GM19035 (cell line): Measurements from ENCODE around the gene ANKRD13C.
A peak's percentile ranks its signal among the peaks of the same experiment; 100 is the strongest.

Experiments
- ATAC-seq: cut with Tn5 transposase; IDR thresholded peaks from one replicate; pipeline ENCODE4 v1.9.1; 2021; ENCODE audit not compliant: unreplicated experiment

The ANKRD13C gene

DNA sequence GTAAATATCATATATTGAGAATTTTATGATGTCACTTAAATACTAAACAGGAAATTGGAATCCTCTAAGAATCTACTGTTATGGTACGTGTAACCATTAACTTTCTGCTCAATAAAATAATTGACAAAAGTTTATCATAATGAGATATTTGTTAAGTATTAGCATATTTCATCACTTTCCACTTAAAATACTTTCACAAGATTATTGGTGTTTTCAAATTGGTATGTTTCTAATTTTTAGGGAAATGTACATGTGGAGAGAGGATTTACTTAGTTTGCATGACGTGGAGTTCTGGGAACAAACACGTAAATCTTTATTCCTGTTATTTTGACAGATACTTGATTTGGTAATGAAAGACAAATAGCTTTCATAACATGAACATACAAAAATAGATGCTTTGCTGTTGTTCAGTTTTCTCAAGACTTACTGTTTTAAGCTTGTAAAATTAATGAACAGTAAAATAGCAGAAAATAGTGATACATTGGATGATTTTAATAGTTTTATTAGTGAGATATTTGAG lies 131.7 kb downstream of the ANKRD13C start:
- no peak for ATAC-seq

DNA sequence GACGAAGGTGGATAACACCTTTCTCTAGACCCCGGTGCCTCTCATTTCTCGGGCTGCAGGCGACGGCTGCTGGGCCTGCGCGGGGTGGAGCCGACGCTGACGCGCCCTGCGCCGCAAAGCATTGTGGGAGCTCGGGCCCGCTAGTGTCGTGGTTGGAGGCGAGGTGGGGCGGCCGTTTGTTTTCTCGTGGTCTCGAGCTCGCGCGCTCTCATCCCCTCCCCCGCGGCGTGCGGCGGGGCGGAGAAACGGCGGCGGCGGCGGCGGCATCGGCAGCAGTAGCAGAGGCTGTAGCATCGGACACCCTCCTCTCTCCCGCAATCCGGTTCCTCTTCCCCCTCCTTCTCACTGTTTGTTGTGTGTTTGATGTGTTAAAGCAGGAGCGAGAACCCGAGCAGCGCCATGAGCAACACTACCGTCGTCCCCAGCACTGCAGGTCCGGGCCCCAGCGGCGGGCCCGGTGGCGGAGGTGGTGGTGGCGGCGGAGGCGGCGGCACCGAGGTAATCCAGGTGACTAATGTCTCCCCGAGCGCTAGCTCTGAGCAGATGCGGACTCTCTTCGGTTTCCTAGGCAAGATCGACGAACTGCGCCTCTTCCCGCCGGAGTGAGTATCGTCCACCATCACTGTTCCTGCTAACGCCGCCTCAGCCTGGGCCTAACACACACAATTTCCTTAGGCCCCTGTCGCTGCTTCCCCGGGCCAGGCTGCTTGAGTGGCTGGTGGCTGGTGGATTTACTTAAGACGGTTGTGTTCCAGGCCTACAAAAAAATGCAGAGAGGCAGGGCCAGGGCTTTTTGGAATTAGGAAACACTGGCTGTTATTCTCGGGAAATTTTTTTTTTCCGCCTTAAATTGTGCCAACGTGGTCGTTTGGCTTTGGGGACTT lies 133.0 kb downstream of the ANKRD13C start, which contains the start of gene SRSF11:
Gene SRSF11 (plus strand): TSS at position 143 of the 884 bp plus-strand sequence. CDS start 257 bp downstream, at position 400.
- peak; percentile 97 for ATAC-seq

DNA sequence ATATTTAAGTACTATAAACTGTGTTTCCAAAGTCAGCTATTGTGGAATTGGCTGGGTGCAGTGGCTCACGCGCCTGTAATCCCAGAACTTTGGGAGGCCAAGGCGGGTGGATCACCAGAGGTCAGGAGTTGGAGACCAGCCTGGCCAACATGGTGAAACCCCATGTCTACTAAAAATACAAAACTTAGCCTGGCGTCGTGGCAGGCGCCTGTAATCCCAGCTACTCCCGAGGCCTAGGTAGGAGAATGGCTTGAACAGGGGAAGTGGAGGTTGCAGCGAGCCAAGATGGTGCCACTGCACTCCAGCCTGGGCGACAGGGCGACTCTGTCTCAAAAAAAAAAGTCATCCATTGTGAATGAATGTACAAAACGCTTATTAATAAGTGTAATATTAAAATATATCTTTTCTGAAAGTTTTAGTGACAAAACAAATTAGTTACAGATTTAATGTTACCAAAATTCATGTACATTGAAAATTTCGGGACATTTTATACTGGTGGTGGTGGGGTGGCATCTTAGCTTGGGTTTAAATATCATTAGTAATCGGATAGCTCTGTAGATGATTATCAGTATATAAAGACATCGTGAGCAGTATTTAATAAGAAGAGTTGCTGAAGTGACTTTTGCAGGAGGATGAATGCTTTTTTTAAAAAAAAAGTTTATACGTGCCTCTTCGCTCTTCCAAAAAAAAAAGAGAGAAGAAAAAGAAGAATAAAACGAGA lies 133.8 kb downstream of the ANKRD13C start:
- peak; percentile 6 for ATAC-seq

DNA sequence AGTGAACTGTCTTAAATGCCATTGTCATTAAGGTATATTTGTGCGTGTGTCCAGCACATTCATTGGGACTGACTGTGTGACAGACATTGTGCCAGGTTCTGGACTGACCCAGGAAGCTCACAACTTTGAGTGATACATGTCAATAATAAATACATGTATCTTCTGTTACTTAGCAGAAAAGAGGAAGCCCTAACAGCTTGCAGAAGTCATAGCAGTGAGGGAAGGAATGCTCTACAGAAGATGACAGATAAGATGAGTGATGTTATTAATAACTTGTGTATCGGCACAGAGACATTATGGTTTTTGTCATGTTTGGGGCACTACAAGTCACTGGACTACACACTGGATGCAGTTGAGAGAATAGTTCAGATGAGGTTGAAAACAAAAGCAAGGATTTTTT lies 134.5 kb downstream of the ANKRD13C start:
- ATAC-seq = no peak

- ATAC-seq = no peak
Measured at GRCh38 chr1:70211541-70211940, 143.0 kb downstream of the ANKRD13C start.

DNA sequence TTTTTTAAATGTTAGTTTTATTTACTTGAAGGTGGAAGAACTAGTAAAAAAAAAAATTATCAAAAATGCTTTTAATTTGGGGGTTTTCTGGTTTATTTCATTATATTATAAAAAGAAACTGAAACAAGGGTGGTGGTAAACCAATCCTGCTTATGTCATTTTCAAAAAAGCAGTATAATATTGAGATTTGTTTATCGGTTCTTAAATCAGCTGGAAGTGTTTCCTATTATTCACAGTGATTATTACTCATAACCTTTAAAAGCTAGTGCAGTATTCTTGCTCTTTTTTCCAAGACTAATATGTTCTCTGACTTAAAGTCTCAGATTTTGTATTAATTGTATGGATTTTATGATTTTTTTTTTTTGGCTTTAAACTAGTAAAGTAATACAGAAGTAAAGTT lies 143.7 kb downstream of the ANKRD13C start:
- no peak for ATAC-seq
